GM12873 (cell line): Measurements from ENCODE around the gene THRAP3.

Experiments used
- TF ChIP-seq, protein P1 (sequence below): IDR thresholded peaks from 2 replicates; pipeline ENCODE4 v1.5.1; 2012; ENCODE audit warnings: low read depth, mild to moderate bottlenecking, moderate library complexity, low read length, control low read depth; ENCODE audit not compliant: insufficient read depth; ENCODE audit errors: missing control alignments

THRAP3 gene

GRCh38 chr1:36203554-36204346, 20.5 kb upstream of the THRAP3 start:
- TF ChIP-seq, protein P1, sequence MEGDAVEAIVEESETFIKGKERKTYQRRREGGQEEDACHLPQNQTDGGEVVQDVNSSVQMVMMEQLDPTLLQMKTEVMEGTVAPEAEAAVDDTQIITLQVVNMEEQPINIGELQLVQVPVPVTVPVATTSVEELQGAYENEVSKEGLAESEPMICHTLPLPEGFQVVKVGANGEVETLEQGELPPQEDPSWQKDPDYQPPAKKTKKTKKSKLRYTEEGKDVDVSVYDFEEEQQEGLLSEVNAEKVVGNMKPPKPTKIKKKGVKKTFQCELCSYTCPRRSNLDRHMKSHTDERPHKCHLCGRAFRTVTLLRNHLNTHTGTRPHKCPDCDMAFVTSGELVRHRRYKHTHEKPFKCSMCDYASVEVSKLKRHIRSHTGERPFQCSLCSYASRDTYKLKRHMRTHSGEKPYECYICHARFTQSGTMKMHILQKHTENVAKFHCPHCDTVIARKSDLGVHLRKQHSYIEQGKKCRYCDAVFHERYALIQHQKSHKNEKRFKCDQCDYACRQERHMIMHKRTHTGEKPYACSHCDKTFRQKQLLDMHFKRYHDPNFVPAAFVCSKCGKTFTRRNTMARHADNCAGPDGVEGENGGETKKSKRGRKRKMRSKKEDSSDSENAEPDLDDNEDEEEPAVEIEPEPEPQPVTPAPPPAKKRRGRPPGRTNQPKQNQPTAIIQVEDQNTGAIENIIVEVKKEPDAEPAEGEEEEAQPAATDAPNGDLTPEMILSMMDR = no peak

DNA sequence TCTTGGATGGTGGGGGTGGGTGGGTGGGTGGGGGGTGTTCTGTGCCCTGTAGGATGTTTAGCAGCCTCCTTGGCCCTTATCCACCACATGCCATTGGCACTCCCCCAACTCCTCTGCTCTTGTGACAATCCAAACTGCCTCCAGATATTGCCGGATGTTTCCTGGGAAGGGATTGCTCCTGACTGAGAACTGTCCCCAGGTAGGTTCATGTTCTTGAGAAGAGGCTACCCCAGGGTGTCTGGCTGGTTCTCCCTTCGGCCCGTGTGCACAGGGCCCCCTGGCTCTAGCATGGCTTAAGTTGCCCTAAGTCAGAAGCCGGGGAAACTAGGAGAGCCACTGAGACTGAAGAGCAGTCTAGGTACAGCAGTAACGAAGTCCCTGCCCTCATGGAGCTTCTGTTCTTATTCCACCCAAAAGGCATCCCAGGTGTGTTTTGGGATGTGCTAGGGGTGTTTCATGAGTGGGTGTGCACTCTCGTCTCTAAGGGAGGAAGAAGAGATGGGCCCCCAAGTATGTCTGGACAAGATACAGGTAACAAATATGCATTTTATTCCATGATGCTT, 19.8 kb upstream of the THRAP3 start:
- TF ChIP-seq, protein P1 = no peak

- TF ChIP-seq, protein P1 = no peak
These were observed 17.9 kb upstream of the THRAP3 start for GRCh38 chr1:36206323-36206858.

DNA sequence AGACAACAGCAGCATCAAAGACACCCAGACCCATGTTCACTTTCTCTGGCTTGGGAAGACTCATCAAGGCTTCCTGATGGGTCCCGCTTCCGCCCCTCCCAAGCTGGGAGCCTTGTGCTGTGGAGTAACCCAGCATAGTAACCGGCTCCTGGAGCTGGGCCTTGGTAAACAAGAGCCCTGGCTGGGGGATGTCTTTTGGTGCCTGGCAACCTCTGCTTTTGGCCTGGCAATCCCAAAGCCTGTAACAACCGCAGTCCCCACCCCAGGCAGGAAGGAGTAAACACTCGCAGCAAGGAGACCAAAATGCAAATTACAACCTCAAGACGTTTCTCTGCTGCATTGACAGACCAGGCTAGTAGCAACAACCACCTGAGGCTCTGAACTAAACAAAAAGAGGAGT, 16.9 kb upstream of the THRAP3 start:
- TF ChIP-seq, protein P1 = no peak

GRCh38 chr1:36208978-36209703, 15.1 kb upstream of the THRAP3 start:
- TF ChIP-seq, protein P1 = no peak

DNA sequence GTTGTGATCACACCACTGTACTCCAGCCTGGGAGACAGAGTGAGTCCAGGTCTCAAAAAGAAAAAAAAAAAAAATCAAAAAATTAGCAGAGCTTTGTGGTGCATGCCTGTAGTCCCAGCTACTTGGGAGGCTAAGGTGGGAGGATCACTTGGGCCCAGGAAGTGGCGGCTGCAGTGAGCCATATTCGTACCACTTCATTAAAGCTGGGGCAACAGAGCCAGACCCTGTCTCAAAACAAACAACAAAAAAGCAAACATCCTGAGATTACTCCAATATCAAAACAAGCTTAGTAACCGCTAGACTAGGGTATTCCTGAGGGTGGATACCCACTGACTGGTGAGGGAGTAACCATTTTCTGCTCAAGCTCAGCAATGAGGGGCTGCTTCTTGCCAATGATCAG, 12.9 kb upstream of the THRAP3 start:
- TF ChIP-seq, protein P1 = no peak

GRCh38 chr1:36211841-36212240, 12.4 kb upstream of the THRAP3 start:
- TF ChIP-seq, protein P1 = no peak
